ENCODE results near the gene CHST11.

- no peak for TF ChIP-seq SUZ12 (IDR thresholded peaks at IDR 0.05; ENCODE audit: extremely low read depth, insufficient read depth, insufficient read length)
- no peak for TF ChIP-seq ZNF274 (IDR thresholded peaks at IDR 0.05; ENCODE audit: low read depth, low read length)
- TF ChIP-seq YY1 (IDR thresholded peaks at IDR 0.05; ENCODE audit: insufficient read depth, insufficient read length), result no peak
Measured at GRCh38 chr12:104801005-104801404, 344.3 kb downstream of the CHST11 start.

Measured in NT2/D1 (cell line).